NCI-H526 (cell line): ENCODE results near the gene NPB.

Experiments
- DNase-seq, 2 experiments: peaks; one replicate each; lab custom pipeline; 2025; lab: John Stamatoyannopoulos, UW

Gene NPB

DNA sequence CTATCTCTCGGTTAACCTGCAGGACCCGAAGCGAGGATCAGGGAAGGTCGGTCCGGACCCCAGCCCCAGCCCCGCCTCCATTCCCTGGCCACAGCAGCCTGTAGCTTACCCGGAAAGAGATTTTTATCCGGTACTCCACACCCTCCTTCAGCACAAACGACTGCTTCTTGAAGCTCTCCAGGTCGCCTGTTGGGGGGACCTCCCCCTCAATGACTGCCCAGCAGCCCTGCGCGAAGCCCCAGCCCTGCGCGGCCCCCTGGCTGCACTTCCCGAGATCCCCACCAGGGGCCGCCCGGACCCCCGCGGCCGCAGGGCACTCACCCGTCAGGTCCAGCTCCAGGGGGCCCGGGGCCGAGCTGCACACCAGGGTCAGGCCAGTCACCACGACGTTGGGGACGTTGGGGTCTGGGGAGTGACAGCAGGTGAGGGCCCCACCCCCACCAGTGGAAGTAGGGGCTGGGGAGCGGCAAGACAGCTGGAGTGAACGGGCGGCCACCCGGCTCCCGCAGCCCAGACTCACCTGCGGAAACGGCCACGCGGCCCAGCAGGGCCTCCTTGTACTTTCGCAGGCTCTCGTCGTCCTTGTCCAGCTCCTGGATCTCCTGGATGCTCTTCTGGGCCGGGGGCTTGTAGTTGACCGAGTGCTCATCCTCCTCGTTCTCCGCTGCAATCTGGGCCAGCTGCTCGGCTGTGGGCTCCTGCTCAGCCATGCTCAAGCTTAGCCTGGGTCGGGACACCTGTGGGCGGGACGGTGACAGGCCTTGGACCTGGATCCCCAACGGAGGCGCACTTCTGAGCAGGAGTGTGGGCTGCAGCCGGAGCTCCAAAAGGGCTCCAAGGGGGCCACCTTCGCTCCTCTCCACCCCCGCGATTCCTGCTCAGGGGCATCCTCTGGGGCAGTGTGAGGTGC, 32.6 kb upstream of the NPB start:
- peak; percentile 29 to 68 for DNase-seq

DNA sequence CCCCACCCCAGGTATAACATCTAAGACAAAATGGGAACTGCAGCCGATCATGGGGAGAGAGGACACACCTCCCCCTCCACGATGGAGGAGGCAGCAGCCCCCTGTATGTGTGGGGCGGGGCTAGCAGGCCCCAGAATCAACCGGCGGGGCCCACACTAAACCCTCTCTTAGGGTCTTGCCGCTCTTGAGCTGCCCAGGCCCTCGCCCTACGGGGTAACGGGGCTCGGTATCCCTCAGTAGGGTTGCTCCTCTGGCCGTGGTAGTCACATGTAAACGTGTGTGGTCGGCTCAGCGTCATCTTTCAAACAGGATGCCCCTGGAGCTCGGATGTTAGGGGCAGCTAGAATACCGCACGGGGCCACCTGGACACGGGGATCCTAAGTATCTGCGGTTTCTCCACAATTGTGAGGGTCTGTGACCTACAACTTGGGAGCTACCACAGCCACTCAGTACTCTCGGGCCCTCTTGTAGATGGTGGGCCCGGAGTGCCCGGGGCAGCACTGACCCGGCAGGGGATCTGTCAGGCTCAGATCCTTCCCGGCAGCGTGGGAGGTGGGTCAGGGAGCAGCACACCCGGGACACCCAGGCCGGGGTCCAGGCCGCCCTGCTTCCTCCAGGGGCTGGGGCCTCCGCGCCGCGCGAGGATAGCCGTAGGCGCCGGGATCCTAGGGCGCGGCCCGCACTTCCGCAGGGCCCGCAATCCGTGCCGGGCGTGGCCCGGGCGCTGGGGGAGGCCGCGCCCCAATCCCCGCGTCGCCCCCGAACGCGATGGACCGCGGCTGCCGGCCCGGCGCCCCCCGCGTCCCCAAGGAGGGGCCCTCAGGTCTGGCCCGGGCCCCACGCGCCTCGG, 31.7 kb upstream of the NPB start:
- DNase-seq: peak in 1 of 2 experiments; percentile 60

DNA sequence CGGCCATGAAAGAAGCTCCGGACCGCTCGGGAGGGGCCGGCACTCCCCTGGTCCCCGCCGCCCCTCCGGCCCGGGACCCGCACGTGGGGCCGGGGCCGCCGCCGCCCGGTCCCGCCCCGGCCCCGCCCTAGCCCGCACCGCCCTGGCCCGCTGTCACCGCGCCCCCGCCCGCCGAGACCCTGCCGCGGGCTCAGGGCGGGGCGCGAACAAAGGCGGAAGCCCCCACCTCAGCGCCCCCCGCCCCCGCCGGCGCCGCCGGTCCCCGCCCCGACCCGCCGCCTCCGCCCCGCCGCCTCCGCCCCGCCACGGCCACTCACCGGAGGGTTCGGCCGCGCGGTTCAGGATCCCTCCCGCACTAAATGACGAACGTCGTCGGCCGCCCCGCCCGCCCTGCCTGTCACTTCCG, 31.1 kb upstream of the NPB start, which contains the start of gene ARHGDIA:
Gene ARHGDIA (minus strand): TSS at position 357 of the 406 bp plus-strand sequence. CDS start 1,407 bp downstream, outside the sequence.
- peak in 1 of 2 experiments; percentile 65 for DNase-seq

GRCh38 chr17:81871387-81872230, 30.4 kb upstream of the NPB start:
- DNase-seq: peak in 1 of 2 experiments; percentile 95

- DNase-seq: no peak
Observed at GRCh38 chr17:81877569-81877968, 24.5 kb upstream of the NPB start.

- no peak for DNase-seq
Observed at GRCh38 chr17:81878294-81878693, 23.7 kb upstream of the NPB start.

GRCh38 chr17:81879121-81879520, 22.9 kb upstream of the NPB start:
- DNase-seq: no peak

DNA sequence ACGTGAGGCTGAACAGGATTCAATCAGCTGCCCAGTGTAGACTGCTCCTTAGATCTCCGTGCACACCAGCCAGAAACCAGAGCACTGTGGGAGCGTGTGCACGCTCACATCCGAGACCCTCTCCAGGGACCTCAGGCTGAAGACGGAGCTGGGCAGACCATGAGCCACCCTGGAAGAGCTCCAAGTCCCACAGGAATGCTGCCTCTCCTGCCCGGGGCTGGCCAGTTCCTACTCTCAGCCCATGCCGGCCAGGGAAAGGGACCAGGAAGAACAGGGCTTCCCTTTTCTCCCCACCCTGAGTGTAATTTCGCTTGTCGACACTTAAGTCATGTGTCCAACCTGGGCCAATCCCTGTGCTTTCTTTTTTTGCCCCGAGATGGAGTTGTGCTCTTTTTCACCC, 17.5 kb upstream of the NPB start:
- no peak for DNase-seq

DNA sequence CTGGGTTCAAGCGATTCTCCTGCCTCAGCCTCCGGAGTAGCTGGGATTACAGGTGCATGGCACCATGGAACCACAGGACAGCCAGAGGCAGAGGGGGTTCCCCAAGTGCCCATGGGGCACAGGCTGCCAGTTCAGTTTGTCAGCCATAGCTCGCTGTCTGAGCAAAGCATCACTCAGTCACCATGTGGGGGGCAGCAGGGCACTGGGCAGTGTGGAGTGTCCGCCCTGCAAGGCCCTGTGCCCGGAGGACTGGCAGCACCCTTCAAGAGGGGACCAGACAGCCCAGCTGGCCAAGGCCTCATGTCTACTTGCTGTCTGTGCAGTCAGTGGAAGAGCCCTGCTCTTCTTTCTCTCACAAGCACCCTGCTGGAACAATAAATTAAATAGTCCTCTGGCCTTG, 17.1 kb upstream of the NPB start:
- DNase-seq: no peak

- DNase-seq: no peak
Observed at GRCh38 chr17:81885454-81885853, 16.6 kb upstream of the NPB start.

DNA sequence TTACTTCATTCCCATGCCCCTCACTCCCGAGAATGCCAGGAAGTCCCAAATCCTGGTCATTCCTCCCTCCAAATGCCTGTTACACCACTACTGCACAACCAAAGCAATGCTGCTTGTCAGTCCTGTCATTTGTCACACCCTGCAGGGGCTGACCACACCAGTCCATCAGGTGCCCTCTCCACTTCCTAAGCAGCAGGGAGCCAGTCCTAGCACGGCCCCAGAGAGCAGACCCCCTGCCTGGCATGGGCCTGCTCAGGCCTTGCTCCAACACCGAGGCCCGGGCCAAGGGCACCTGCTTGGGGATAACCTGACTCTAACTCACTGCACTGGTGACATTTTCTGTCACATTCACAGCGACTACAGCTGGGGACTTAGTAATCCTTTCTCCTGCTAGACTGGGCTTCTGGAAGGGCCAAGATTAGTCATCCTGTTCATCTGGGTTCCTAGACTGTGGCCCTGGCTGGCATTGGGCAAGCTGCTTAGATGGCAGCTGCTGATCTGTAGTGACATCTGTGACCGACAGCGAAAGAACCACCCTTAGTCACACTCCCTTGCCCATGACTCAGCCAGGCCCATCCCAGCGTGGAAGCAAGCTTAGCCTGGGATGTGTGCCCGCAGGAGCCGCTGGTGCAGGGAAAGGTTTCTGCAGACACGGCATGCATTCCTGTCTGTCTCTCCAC, 16.0 kb upstream of the NPB start:
- DNase-seq: no peak

DNA sequence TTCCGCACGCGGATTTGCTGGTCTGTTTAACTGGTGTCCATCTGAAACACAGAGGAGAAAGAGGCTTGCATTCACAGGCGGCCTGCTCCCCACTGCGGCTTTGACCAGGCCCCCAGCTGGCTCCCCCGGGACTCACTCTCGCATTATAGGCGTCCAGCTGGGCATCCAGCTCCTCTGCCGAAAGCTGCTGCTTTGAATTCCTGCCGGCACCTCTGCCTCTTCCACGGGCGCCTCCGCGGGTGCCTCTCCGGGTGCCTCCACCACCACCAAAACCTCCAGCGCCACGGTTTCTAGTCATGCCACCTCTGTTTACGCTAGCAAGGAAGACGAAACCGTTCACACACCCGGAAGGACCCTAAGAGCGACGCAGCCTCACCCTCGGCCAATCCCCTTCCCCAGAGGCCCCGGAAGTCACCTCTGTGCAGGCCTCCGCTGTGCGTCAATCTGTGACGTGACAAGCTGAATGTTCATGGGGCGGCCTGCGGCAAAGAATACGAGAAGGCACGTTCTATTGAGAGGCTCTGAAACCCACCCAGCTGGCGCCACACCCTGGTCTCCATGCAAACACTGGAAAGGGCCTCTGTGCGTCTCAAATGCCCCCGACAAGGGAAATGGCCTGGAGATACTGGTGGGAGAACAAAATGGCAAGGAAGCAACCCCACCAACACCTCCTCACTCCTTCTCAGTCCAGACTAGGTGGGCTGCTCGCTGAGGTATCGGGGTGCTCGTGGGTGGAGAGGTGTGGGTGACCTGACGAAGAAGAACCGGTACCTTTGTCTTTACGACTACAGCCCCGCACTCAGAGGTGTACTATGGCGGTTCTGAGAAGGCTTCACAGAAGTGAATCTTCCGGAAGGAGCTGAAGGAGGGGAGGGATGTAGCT, 13.7 kb upstream of the NPB start:
- DNase-seq: no peak

- DNase-seq: no peak
Observed at GRCh38 chr17:81888988-81889595, 12.9 kb upstream of the NPB start.

DNA sequence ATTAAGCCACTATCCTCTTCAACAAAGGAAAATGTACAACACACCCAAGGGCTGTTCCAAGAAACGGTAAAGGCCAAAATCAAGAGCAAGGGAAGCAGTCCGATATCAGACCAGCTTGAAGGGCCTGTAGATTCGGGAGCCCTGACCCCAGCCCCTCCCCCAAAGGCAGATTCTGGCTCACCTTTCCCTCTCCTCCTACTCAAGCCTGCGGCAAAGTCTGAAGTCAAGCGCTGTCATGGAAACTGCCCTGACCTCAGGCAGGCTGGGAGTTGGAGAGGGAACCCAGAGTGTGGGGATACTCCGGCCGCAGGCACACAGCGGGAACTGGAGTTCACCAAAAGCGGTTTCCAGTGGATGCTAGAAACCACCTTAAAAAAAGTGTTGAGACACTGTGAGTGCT, 12.4 kb upstream of the NPB start:
- DNase-seq: no peak

GRCh38 chr17:81890447-81891302, 11.4 kb upstream of the NPB start:
- peak in 1 of 2 experiments; percentile 26 for DNase-seq

GRCh38 chr17:81891303-81891552, 10.8 kb upstream of the NPB start:
- no peak for DNase-seq

GRCh38 chr17:81895400-81895799, 6.6 kb upstream of the NPB start:
- DNase-seq: no peak

DNA sequence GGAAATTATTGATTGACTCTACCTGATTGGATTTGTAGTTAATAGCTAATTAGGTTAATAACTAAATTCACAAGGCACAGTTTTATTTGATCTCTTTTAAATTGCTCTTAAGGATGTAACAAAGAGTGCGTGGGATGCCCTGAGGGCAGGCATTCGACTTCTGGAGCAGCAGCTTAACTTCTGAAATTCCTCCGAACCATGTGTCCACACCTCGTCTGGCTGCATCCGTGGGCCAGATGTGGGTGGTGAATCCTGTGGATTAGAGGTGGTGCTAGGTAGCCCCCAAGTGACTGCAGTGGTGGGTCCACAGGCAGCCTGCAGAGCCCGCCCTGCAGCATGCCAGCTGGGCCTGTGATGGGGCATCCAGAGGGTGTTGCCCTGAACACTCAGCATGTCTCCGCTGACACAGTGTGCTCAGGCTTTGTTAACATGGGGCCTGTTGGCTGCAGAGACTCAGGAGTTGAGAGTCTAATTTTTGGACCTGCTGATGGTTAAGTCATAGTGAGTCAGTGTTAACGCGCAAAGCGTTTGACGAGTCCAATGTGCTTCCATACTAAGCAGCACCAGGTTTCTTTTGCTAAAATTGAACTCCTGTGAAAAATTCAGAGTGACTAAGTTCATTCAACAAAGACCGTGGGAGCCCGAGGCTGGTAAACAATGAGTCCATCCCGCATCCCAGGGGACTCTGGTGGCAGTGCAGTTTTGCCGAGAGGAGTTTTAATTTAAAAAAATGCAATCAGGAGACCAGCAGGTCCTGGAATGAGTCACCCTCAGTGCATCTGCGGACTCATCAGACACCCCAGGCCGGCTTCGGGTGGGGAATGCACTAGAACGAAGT, 3.8 kb upstream of the NPB start:
- no peak for DNase-seq
